Esophagus squamous epithelium (tissue), 4 donors: ENCODE measurements around the gene ADAMTS2.

Experiments
- POLR2A ChIP-seq, 4 donors: fragments of 450-650 bp; IDR thresholded peaks; one replicate each; pipeline ENCODE4 v1.6.1; 2017; ENCODE audit warnings: antibody characterized with exemption in 4 of 4, mild to moderate bottlenecking in 4 of 4, moderate library complexity in 3 of 4
- TF ChIP-seq, protein P1 (sequence below), 6 experiments: fragments of 450-650 bp in 4 of 6; fragments of 200-600 bp in 2 of 6; sonication (generic) in 2 of 6; IDR thresholded peaks; one replicate each; pipeline ENCODE4 v1.5.1; 2016 to 2019; ENCODE audit warnings: antibody characterized with exemption in 6 of 6, mild to moderate bottlenecking in 4 of 6, moderate library complexity in 4 of 6

- TF ChIP-seq, protein P1, sequence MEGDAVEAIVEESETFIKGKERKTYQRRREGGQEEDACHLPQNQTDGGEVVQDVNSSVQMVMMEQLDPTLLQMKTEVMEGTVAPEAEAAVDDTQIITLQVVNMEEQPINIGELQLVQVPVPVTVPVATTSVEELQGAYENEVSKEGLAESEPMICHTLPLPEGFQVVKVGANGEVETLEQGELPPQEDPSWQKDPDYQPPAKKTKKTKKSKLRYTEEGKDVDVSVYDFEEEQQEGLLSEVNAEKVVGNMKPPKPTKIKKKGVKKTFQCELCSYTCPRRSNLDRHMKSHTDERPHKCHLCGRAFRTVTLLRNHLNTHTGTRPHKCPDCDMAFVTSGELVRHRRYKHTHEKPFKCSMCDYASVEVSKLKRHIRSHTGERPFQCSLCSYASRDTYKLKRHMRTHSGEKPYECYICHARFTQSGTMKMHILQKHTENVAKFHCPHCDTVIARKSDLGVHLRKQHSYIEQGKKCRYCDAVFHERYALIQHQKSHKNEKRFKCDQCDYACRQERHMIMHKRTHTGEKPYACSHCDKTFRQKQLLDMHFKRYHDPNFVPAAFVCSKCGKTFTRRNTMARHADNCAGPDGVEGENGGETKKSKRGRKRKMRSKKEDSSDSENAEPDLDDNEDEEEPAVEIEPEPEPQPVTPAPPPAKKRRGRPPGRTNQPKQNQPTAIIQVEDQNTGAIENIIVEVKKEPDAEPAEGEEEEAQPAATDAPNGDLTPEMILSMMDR (IDR thresholded peaks at IDR 0.05): no peak
- TF ChIP-seq POLR2A (IDR thresholded peaks at IDR 0.05): no peak
These were observed 104.1 kb downstream of the ADAMTS2 start for GRCh38 chr5:179241175-179241574.
